Neural crest cell (in vitro differentiated cells): Measurements from ENCODE around the gene RIBC2. TPM values are rescaled to one million over a fixed set of nuclear protein-coding genes. Genes with fewer than 3 reads are reported as not detected.

ENCODE experiments used
- DNase-seq: peaks from one replicate; pipeline ENCODE4 v3.0.0; 2021; ENCODE audit warnings: low read depth, mixed read lengths, low spot score
- H3K27ac Mint-ChIP-seq: one replicate; pipeline ENCODE4 v1.8.0; 2021; ENCODE audit warnings: mild to moderate bottlenecking, mixed read lengths; ENCODE audit not compliant: unreplicated experiment
- H3K27me3 Mint-ChIP-seq: 2 replicates; pipeline ENCODE4 v1.8.0; 2021; ENCODE audit warnings: low read depth, mild to moderate bottlenecking, mixed read lengths
- H3K36me3 Mint-ChIP-seq: 2 replicates; pipeline ENCODE4 v1.8.0; 2021; ENCODE audit warnings: low read depth, mild to moderate bottlenecking, mixed read lengths
- H3K4me1 Mint-ChIP-seq: 2 replicates; pipeline ENCODE4 v1.8.0; 2021; ENCODE audit warnings: mixed read lengths
- H3K4me3 Mint-ChIP-seq: one replicate; pipeline ENCODE4 v1.8.0; 2021; ENCODE audit warnings: mild to moderate bottlenecking, mixed read lengths
- H3K9me3 Mint-ChIP-seq: 2 replicates; pipeline ENCODE4 v1.8.0; 2021; ENCODE audit warnings: mixed read lengths
- CTCF ChIP-seq: fragments of 200-600 bp; sonication (generic); conservative IDR thresholded peaks from 2 replicates; pipeline ENCODE4 v1.5.0; 2021; ENCODE audit warnings: antibody characterized with exemption, mild to moderate bottlenecking
- total RNA-seq: library from RNA; stranded (reverse); gene quantifications from 2 replicates; pipeline ENCODE4 v1.2.1, GENCODE V29; 2021

The RIBC2 gene
- total RNA-seq, 1 donor from 2014 or later: 7.6 TPM

- H3K27me3 Mint-ChIP-seq: no peaks in the 10 kb centered on the region
- no peak for DNase-seq
- no peak overlapping the region for H3K27ac Mint-ChIP-seq
- no peak overlapping the region for H3K4me3 Mint-ChIP-seq
- H3K9me3 Mint-ChIP-seq: no peaks in the 10 kb centered on the region
- no peaks in the 10 kb centered on the region for H3K36me3 Mint-ChIP-seq
- peaks cover 28% of the 10 kb centered on the region for H3K4me1 Mint-ChIP-seq
- TF ChIP-seq CTCF: no peak
These were observed 64.0 kb downstream of the RIBC2 start for GRCh38 chr22:45477366-45478107.

DNA sequence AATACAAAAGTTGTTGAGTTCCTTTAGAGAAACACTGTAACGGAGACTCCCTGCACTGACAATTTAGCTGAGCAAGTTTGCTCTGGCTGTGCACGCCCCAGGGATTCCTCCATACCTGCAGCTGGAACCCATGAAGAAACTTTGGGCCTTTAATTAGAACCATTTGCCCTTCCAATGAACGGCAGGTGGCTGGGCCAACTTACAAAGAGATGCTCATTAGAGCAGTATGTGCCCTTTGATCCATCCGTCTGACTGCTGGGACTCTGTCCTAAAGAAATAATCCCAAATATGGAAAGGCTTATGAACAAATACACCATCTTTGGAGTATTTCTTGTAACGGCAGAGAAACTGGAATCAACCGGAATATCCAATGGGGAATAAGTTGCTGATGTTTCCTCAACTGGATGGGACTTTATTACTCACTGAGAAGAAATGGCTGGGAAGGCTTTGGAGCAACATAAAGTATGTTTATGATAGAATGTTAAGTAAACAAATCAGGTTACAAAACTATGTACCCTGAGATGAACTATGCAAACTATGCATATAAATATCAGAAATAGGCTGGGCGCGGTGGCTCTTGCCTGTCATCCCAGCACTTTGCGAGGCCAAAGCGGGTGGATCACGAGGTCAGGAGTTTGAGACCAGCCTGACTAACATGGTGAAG lies 64.7 kb downstream of the RIBC2 start:
- TF ChIP-seq CTCF: no peak
- Mint-ChIP-seq H3K9me3 (no peaks in the 10 kb centered on the region), H3K27me3 (no peaks in the 10 kb centered on the region), H3K36me3 (no peaks in the 10 kb centered on the region), H3K27ac (no peak overlapping the region), H3K4me3 (no peak overlapping the region), H3K4me1 (peaks cover 28% of the 10 kb centered on the region)
- DNase-seq: no peak

DNA sequence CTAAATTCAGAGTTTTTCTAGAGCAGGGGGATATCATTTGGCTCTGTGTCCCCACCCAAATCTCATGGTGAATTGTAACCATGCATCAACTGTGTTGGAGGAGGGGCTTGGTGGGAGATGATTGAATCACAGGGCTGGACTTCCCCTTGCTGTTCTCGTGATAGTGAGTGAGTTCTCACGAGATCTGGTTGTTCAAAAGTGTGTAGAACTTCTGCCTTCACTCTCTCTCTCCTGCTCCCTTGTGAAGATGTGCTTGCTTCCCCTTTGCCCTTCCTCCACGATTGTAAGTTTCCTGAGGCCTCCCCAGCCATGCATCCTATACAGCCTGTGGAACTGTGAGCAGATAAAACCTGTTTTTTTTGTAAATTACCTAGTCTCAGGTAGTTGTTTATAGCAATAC lies 67.2 kb downstream of the RIBC2 start:
- H3K27me3 Mint-ChIP-seq: no peaks in the 10 kb centered on the region
- H3K4me1 Mint-ChIP-seq: peaks cover 21% of the 10 kb centered on the region
- H3K27ac Mint-ChIP-seq: no peak overlapping the region
- peaks cover 4% of the 10 kb centered on the region for H3K9me3 Mint-ChIP-seq
- DNase-seq: no peak
- no peak overlapping the region for H3K4me3 Mint-ChIP-seq
- TF ChIP-seq CTCF: no peak
- no peaks in the 10 kb centered on the region for H3K36me3 Mint-ChIP-seq

GRCh38 chr22:45481661-45482060 lies 68.2 kb downstream of the RIBC2 start:
- no peak overlapping the region for H3K27ac Mint-ChIP-seq
- H3K9me3 Mint-ChIP-seq: peaks cover 4% of the 10 kb centered on the region
- no peaks in the 10 kb centered on the region for H3K27me3 Mint-ChIP-seq
- H3K4me3 Mint-ChIP-seq: no peak overlapping the region
- TF ChIP-seq CTCF: no peak
- no peak for DNase-seq
- H3K4me1 Mint-ChIP-seq: peaks cover 19% of the 10 kb centered on the region
- peaks cover 3% of the 10 kb centered on the region for H3K36me3 Mint-ChIP-seq

Other genes starting within 250 kb of the RIBC2 start
- 115 and 128 TPM in 2 replicates for gene NUP50, start 249.8 kb upstream of the RIBC2 start, total RNA-seq
- gene KIAA0930, start 172.8 kb upstream of the RIBC2 start, total RNA-seq: 56.9 and 60.2 TPM in 2 replicates
- gene UPK3A, start 128.7 kb upstream of the RIBC2 start, total RNA-seq: not detected in 2 replicates
- 60.7 and 64.8 TPM in 2 replicates for gene FAM118A, start 103.8 kb upstream of the RIBC2 start, total RNA-seq
- not detected in 2 replicates for gene SMC1B, start 94 bp upstream of the RIBC2 start, total RNA-seq
- gene FBLN1, start 89.2 kb downstream of the RIBC2 start, total RNA-seq: 152 and 163 TPM in 2 replicates